Liver (tissue), 9 donors: ENCODE measurements around the gene VPS72. TPM values are rescaled to one million over a fixed set of nuclear protein-coding genes. Genes with fewer than 3 reads are reported as not detected.

Experiments used
- DNase-seq: peaks from one replicate; pipeline ENCODE4 v3.0.0-alpha.2; 2017; ENCODE audit warnings: low spot score
- H3K27ac ChIP-seq, 2 donors: one replicate each; pipeline ENCODE4 v1.7.0; 2013; ENCODE audit warnings: inconsistent platforms in 2 of 2, low read length in 2 of 2, control low read depth in 1 of 2, low read depth in 1 of 2, mild to moderate bottlenecking in 1 of 2
- H3K27me3 ChIP-seq, 4 donors: one replicate each; pipeline versions ENCODE4 v1.6.1 to v1.7.0; 2013; ENCODE audit warnings: low read length in 3 of 4, inconsistent platforms in 1 of 4, mild to moderate bottlenecking in 1 of 4, moderate library complexity in 1 of 4; ENCODE audit not compliant: control insufficient read depth in 4 of 4, insufficient read depth in 4 of 4
- H3K36me3 ChIP-seq, 4 donors: one replicate each; pipeline versions ENCODE4 v1.6.1 to v1.7.0; 2013; ENCODE audit warnings: low read length in 3 of 4, mild to moderate bottlenecking in 3 of 4, low read depth in 1 of 4, moderate library complexity in 1 of 4; ENCODE audit not compliant: control insufficient read depth in 4 of 4, insufficient read depth in 3 of 4
- H3K4me1 ChIP-seq, 4 donors: one replicate each; pipeline versions ENCODE4 v1.6.1 to v1.7.0; 2013; ENCODE audit warnings: low read length in 3 of 4, mild to moderate bottlenecking in 3 of 4, moderate library complexity in 1 of 4; ENCODE audit not compliant: control insufficient read depth in 4 of 4, insufficient read depth in 4 of 4
- H3K4me3 ChIP-seq, 3 donors: one replicate each; pipeline versions ENCODE4 v1.6.1 to v1.7.0; 2013; ENCODE audit warnings: low read length in 3 of 3, control low read depth in 1 of 3, low read depth in 1 of 3, mild to moderate bottlenecking in 1 of 3
- H3K9ac ChIP-seq, 2 donors: one replicate each; pipeline ENCODE4 v1.7.0; 2013; ENCODE audit warnings: low read length in 2 of 2, mild to moderate bottlenecking in 2 of 2, moderate library complexity in 2 of 2, control low read depth in 1 of 2, low read depth in 1 of 2
- H3K9me3 ChIP-seq, 4 donors: one replicate each; pipeline versions ENCODE4 v1.6.1 to v1.7.0; 2013; ENCODE audit warnings: low read length in 3 of 4; ENCODE audit not compliant: control insufficient read depth in 4 of 4
- ATF3 ChIP-seq: IDR thresholded peaks from 2 replicates; pipeline ENCODE4 v1.6.1; 2016; ENCODE audit warnings: antibody characterized with exemption
- EGR1 ChIP-seq, 2 donors: IDR thresholded peaks; 2 replicates each; pipeline ENCODE4 v1.6.1; 2016 to 2018; ENCODE audit warnings: antibody characterized with exemption in 2 of 2, low read depth in 2 of 2
- FOXA1 ChIP-seq: IDR thresholded peaks from 2 replicates; pipeline ENCODE4 v1.6.1; 2016; ENCODE audit warnings: antibody characterized with exemption
- FOXA2 ChIP-seq: IDR thresholded peaks from 2 replicates; pipeline ENCODE4 v1.6.1; 2016; ENCODE audit warnings: antibody characterized with exemption
- GABPA ChIP-seq, 2 donors: IDR thresholded peaks in 1 of 2; conservative IDR thresholded peaks in 1 of 2; 2 replicates each; pipeline ENCODE4 v1.6.1; 2016; ENCODE audit warnings: antibody characterized with exemption in 2 of 2, mild to moderate bottlenecking in 1 of 2, moderate library complexity in 1 of 2
- HNF4A ChIP-seq, 2 donors: conservative IDR thresholded peaks; 2 replicates each; pipeline ENCODE4 v1.6.1; 2016; ENCODE audit warnings: antibody characterized with exemption in 2 of 2, mild to moderate bottlenecking in 2 of 2
- HNF4G ChIP-seq: IDR thresholded peaks from 2 replicates; pipeline ENCODE4 v1.6.1; 2016; ENCODE audit warnings: antibody characterized with exemption
- JUND ChIP-seq, 2 donors: IDR thresholded peaks; 2 replicates each; pipeline ENCODE4 v1.6.1; 2016; ENCODE audit warnings: antibody characterized with exemption in 2 of 2
- NR2F2 ChIP-seq: IDR thresholded peaks from 2 replicates; pipeline ENCODE4 v1.6.1; 2016; ENCODE audit warnings: antibody characterized with exemption
- RAD21 ChIP-seq, 2 donors: IDR thresholded peaks; 2 replicates each; pipeline ENCODE4 v1.6.1; 2016; ENCODE audit warnings: antibody characterized with exemption in 2 of 2, mild to moderate bottlenecking in 2 of 2
- REST ChIP-seq: IDR thresholded peaks from 2 replicates; pipeline ENCODE4 v1.6.1; 2016; ENCODE audit warnings: antibody characterized with exemption, mild to moderate bottlenecking
- RXRA ChIP-seq, 2 donors: IDR thresholded peaks; 2 replicates each; pipeline ENCODE4 v1.6.1; 2017 to 2018; ENCODE audit warnings: antibody characterized with exemption in 2 of 2, mild to moderate bottlenecking in 1 of 2
- SP1 ChIP-seq: IDR thresholded peaks from 2 replicates; pipeline ENCODE4 v1.6.1; 2018; ENCODE audit warnings: antibody characterized with exemption, mild to moderate bottlenecking
- TAF1 ChIP-seq: conservative IDR thresholded peaks from 2 replicates; pipeline ENCODE4 v1.6.1; 2016; ENCODE audit warnings: antibody characterized with exemption, mild to moderate bottlenecking
- YY1 ChIP-seq: IDR thresholded peaks from 2 replicates; pipeline ENCODE4 v1.6.1; 2016; ENCODE audit warnings: antibody characterized with exemption, mild to moderate bottlenecking
- ZBTB33 ChIP-seq: IDR thresholded peaks from 2 replicates; pipeline ENCODE4 v1.6.1; 2016; ENCODE audit warnings: antibody characterized with exemption
- WGBS: extraction: QIAGEN DNeasy Blood & Tissue Kit; methylation state at CpG from one replicate; pipeline ENCODE4 v1.1.7; 2013; 5-methylcytosine and 5-hydroxymethylcytosine counted together
- polyA plus RNA-seq, 2 donors: library from polyadenylated mRNA; stranded (reverse) in 1 of 2; unstranded in 1 of 2; fragments of 200-250 nt in 1 of 2; fragments of >200 nt in 1 of 2; fragmentation: Nextera tagmentation in 1 of 2; extraction: Ambion mirVana in 1 of 2; gene quantifications; one replicate each; pipeline versions ENCODE4 v1.2.1 to v1.2.3, GENCODE V29; 2013 to 2015
- total RNA-seq, 2 donors: library from RNA; depleted of rRNA; stranded (reverse); fragments of >200 nt; gene quantifications; one replicate each; pipeline ENCODE4 v1.2.3, GENCODE V29; 2014
- TF ChIP-seq, protein P1 (sequence below): IDR thresholded peaks from 2 replicates; pipeline ENCODE4 v1.6.1; 2016; ENCODE audit warnings: antibody characterized with exemption
- TF ChIP-seq, protein P2 (sequence below): fragments of 150-350 bp; IDR thresholded peaks from 2 replicates; pipeline ENCODE4 v1.5.1; 2017; ENCODE audit warnings: improper control_type of control experiment, low read depth, low read length; ENCODE audit not compliant: missing input control
- donor health status: healthy.
- donor health status: healthy.
- donor health status: healthy.
- donor health status: healthy.
- donor health status: healthy.

VPS72 gene
- total and polyA plus RNA-seq, 4 donors: 10.7 to 16.0 (median 11.9) TPM

GRCh38 chr1:151156515-151156819 is 33.5 kb downstream of the VPS72 start, which contains the start of gene TNFAIP8L2 (continued):
- TF ChIP-seq YY1: no peak
- TF ChIP-seq RXRA (IDR thresholded peaks at IDR 0.05): no peak

DNA sequence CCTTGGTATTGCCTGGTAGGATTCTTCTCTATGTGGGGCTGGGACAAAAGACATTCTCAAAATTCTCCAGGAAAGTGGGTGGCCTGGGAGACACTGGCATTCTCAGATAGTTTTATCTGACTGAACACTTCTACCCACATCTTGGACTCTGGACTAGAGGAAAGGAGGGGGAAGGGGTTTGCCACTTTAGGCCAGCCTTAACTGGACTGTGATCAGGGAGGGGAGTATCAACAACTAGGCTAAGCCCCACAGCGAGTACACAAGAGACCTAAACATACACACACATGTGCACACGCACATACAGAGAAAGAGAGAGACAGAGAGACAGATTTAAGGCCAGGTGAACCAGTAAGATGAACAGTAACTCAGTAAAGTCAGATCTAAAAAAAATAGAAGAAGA is 42.3 kb downstream of the VPS72 start:
- Histone ChIP-seq H3K9me3 (no peaks in the 10 kb centered on the region), H3K9ac (peak overlapping the region in 1 of 2 donors; percentile 12), H3K4me3 (peak overlapping the region in 1 of 3 donors; percentile 65), H3K36me3 (peaks cover 0 to 2% (median 0%) of the 10 kb centered on the region in 4 donors), H3K4me1 (peaks cover 0 to 25% (median 16%) of the 10 kb centered on the region in 4 donors), H3K27ac (peak overlapping the region; percentile 40 to 75), H3K27me3 (no peaks in the 10 kb centered on the region)
- 50% methylated on average over 2 of the region's 2 CpGs for WGBS
- no peak for DNase-seq
- no peak for TF ChIP-seq FOXA1
- TF ChIP-seq RAD21 (IDR thresholded peaks at IDR 0.05): no peak
- no peak for TF ChIP-seq YY1
- no peak for TF ChIP-seq ZBTB33
- TF ChIP-seq JUND (IDR thresholded peaks at IDR 0.05): peak in 1 of 2 donors; percentile 39
- TF ChIP-seq NR2F2: no peak
- TF ChIP-seq, protein P1, sequence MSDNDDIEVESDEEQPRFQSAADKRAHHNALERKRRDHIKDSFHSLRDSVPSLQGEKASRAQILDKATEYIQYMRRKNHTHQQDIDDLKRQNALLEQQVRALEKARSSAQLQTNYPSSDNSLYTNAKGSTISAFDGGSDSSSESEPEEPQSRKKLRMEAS: no peak
- peak; percentile 81 for TF ChIP-seq HNF4G
- peak; percentile 75 to 89 for TF ChIP-seq HNF4A (conservative IDR thresholded peaks at IDR 0.05)
- peak; percentile 8 for TF ChIP-seq FOXA2
- peak; percentile 86 for TF ChIP-seq SP1
- TF ChIP-seq RXRA (IDR thresholded peaks at IDR 0.05): no peak
- TF ChIP-seq TAF1: no peak
- no peak for TF ChIP-seq EGR1 (IDR thresholded peaks at IDR 0.05; ENCODE audit: low read depth in 2 of 2)
- TF ChIP-seq GABPA (IDR thresholded peaks at IDR 0.05 in 1 of 2, conservative IDR thresholded peaks at IDR 0.05 in 1 of 2): no peak
- TF ChIP-seq ATF3: no peak
- TF ChIP-seq, protein P2, sequence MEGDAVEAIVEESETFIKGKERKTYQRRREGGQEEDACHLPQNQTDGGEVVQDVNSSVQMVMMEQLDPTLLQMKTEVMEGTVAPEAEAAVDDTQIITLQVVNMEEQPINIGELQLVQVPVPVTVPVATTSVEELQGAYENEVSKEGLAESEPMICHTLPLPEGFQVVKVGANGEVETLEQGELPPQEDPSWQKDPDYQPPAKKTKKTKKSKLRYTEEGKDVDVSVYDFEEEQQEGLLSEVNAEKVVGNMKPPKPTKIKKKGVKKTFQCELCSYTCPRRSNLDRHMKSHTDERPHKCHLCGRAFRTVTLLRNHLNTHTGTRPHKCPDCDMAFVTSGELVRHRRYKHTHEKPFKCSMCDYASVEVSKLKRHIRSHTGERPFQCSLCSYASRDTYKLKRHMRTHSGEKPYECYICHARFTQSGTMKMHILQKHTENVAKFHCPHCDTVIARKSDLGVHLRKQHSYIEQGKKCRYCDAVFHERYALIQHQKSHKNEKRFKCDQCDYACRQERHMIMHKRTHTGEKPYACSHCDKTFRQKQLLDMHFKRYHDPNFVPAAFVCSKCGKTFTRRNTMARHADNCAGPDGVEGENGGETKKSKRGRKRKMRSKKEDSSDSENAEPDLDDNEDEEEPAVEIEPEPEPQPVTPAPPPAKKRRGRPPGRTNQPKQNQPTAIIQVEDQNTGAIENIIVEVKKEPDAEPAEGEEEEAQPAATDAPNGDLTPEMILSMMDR: no peak
- TF ChIP-seq REST: no peak
